Activated T-cell treated with anti-CD3 and anti-CD28 coated beads, Interleukin-2, amount 50 U/mL, for 24 hours (primary cell): Measurements from ENCODE around the gene MFAP3L.
A peak's percentile ranks its signal among the peaks of the same experiment; 100 is the strongest.

Experiments used
- DNase-seq: peaks from one replicate; pipeline ENCODE4 v3.0.0-alpha.2; 2020
- H3K27ac Mint-ChIP-seq: 2 replicates; pipeline ENCODE4 v1.8.0; 2020; ENCODE audit warnings: mild to moderate bottlenecking, mixed read lengths
- H3K27me3 Mint-ChIP-seq: 2 replicates; pipeline ENCODE4 v1.8.0; 2020; ENCODE audit warnings: mixed read lengths
- H3K36me3 Mint-ChIP-seq: 2 replicates; pipeline ENCODE4 v1.8.0; 2020; ENCODE audit warnings: low read depth, mixed read lengths
- H3K4me1 Mint-ChIP-seq: 2 replicates; pipeline ENCODE4 v1.8.0; 2020; ENCODE audit warnings: low read depth, mixed read lengths
- H3K4me3 Mint-ChIP-seq: 2 replicates; pipeline ENCODE4 v1.8.0; 2020; ENCODE audit warnings: mild to moderate bottlenecking, moderate library complexity, mixed read lengths
- H3K9me3 Mint-ChIP-seq: 2 replicates; pipeline ENCODE4 v1.8.0; 2020; ENCODE audit warnings: mixed read lengths

MFAP3L gene

DNA sequence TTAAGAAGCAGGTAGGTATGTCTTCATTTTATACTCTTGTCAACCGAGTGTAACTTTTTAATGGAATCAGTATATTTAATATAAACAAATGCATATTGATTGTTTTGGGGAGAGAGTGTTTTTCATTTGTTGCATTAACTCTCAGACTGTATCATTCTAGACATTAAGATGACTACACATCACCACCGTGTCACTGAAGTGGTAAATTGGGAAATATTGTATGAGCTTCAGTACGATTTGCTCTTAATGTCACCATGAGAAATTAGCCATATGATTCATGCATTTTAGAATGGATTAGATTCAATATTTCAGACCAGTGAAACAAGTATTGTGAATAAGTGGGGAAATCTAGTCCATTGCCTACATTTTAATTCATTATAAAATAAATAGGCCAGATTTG is 9.7 kb upstream of the MFAP3L start:
- Mint-ChIP-seq H3K27me3 (peaks cover 7% of the 10 kb centered on the region), H3K9me3 (no peaks in the 10 kb centered on the region), H3K36me3 (no peaks in the 10 kb centered on the region), H3K4me3 (no peak overlapping the region), H3K4me1 (no peaks in the 10 kb centered on the region), H3K27ac (no peak overlapping the region)
- no peak for DNase-seq

DNA sequence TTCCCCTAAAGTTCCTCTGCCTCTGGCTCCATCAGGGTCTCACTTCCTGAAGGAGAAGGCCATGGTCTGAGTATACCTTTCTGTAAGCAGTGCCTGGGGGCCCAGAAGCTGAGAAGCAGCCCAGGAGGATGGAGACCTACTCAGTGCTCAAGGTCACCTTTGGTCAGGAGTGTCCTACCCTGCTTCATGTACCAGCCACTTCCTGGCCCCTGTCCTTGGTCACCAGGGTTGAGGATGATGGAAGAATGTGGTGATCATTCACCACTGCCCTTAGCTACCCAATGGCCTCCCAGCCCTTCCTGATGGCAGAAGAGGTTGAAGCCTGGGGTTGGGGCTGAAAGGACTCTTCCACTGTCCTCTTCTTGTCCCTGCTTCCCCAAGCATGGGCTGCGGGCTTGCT is 9.0 kb upstream of the MFAP3L start:
- Mint-ChIP-seq H3K4me1 (no peaks in the 10 kb centered on the region), H3K27me3 (peaks cover 6% of the 10 kb centered on the region), H3K4me3 (no peak overlapping the region), H3K27ac (no peak overlapping the region), H3K9me3 (no peaks in the 10 kb centered on the region), H3K36me3 (no peaks in the 10 kb centered on the region)
- no peak for DNase-seq

DNA sequence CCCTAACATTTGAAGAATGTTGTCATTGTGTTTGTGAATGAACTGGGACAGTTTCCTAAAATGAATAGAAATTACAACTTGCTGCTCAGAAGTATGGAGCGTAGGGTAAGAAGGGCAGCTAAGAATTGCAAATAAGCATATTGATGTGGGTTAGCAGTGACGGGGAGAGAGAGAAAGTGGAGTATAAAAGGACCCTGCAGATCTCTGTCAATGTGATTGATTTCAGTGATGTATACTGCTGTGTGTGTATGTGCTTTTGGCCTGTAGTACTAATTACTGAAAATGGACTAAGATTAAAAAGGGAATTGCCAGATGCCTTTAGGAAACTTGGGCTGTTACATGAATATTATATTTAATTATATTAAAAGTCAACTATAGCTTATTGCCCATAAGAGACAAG is 7.8 kb upstream of the MFAP3L start:
- H3K36me3 Mint-ChIP-seq, result no peaks in the 10 kb centered on the region
- no peaks in the 10 kb centered on the region for H3K4me1 Mint-ChIP-seq
- no peak for DNase-seq
- no peak overlapping the region for H3K4me3 Mint-ChIP-seq
- H3K27me3 Mint-ChIP-seq, result peaks cover 13% of the 10 kb centered on the region
- H3K9me3 Mint-ChIP-seq, result no peaks in the 10 kb centered on the region
- H3K27ac Mint-ChIP-seq, result no peak overlapping the region

DNA sequence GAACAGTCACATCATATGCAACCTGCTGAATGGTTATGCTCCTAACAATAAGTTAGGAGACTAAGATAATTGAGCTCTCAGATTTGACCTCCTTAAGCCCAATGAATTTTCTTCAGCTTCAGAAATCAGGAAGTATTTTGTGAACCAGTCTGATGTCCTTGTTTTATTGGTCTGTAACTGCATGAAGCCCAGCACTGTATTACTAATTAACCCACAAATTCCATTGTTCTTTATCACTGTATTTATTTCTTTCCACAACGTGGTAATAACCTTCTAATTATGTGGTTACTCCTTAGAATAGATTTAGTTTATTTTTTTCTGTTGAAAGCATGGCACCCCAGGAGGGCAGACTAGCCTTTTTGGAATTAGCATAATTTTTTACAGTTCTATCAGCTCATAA is 3.9 kb upstream of the MFAP3L start:
- Mint-ChIP-seq H3K36me3 (peaks cover 4% of the 10 kb centered on the region), H3K4me3 (no peak overlapping the region), H3K27ac (no peak overlapping the region), H3K27me3 (peaks cover 37% of the 10 kb centered on the region), H3K4me1 (peaks cover 14% of the 10 kb centered on the region), H3K9me3 (peaks cover 6% of the 10 kb centered on the region)
- DNase-seq, result no peak

DNA sequence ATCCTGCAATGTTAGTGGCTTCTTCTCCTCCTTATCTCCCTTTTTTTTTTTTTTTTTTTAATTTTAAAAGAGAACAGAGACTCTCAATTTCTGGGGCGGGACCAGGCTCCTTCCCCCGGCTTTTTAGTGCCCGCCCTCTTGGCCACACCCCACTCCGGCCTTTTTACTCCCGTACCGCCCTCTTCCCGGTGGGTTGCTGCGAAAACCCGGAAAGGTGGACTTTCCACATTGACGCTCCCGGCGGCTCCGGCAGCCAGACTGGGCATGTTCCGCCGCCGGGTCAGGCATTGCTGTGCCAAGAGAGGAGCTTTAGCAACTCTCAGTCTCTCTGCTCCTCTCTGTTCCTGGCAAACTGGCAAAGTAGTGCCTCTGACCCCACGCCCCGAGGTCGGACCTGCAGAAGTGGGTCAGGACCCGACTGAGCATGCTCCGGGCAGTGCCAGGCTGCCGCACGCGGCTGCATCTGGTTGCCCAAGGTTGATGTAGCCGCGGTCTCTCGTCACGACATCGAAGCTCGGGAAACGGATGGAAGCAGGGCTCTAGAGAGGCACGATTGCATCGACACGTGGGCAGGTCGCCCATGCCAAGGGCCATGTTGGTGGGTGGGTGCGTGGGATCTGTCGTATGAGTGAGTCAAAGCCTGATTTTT is 1.1 kb upstream of the MFAP3L start:
- Mint-ChIP-seq H3K27me3 (peaks cover 40% of the 10 kb centered on the region), H3K4me3 (peak overlapping the region; percentile 81)

DNA sequence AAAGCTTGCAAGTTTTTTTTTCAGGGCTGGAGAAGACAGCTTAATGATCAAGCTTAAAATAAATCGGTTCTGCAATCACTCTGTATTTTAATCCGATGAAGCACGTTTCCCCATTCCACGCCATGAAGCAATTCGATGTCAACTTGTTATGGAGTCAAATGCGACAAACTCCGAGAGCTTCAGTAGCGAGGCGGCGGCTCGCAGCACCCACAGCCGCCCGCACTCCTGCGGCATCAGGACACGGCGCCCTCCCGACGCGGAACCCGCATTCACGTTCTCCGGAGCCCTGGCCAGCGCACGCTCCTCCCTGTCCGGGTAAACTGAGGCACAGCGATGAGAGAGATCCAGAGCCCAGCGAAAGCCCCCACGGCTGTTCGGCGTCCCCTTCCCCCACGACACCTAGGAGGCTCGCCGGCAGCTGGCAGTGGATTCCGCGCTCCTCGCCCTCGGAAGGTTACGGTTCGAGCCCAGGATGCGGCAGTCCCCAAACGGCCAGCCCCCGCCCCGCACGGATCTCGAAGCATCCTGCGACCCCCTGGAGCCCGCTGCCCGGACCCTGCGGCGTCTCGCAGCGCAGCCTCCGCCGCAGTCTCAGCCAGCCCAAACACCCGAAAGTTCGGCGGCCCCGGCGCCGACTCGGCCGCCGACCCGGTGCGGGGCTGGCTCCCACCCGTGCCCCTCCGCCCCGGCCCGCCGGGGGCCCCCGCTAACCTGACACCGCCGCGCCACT is 507 bp downstream of the MFAP3L start:
- Mint-ChIP-seq H3K27ac (no peak overlapping the region), H3K4me3 (peak overlapping the region; percentile 76), H3K4me1 (peaks cover 14% of the 10 kb centered on the region), H3K27me3 (peaks cover 34% of the 10 kb centered on the region), H3K9me3 (peaks cover 6% of the 10 kb centered on the region), H3K36me3 (peaks cover 4% of the 10 kb centered on the region)
- DNase-seq, result no peak

More for the DNA sequence above, 1.1 kb upstream of the MFAP3L start:
- peak overlapping the region; percentile 86 for H3K27ac Mint-ChIP-seq
- DNase-seq, result peak; percentile 95
- peaks cover 4% of the 10 kb centered on the region for H3K36me3 Mint-ChIP-seq
- H3K4me1 Mint-ChIP-seq, result peaks cover 14% of the 10 kb centered on the region
- H3K9me3 Mint-ChIP-seq, result peaks cover 6% of the 10 kb centered on the region

DNA sequence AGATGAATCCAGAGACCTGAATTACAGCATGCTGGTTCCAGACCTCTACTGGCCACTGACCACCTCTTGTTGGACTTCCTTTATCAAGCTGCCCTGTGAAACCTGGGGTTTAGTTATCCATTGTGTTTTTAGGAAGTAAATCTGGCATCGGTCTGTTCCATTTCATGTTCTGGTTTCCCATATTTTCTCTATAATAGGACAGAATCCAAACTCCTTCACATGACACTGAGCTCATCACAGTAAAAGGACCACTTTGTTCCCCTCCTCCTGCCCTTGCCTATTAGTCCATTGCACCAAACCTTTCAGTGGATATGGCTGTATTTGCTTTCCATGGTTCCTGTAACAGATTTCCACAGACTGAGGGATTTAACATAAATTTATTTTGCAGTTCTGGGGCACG is 4.0 kb downstream of the MFAP3L start:
- H3K9me3 Mint-ChIP-seq, result no peaks in the 10 kb centered on the region
- H3K4me3 Mint-ChIP-seq, result no peak overlapping the region
- peaks cover 5% of the 10 kb centered on the region for H3K4me1 Mint-ChIP-seq
- H3K36me3 Mint-ChIP-seq, result no peaks in the 10 kb centered on the region
- DNase-seq, result no peak
- H3K27ac Mint-ChIP-seq, result no peak overlapping the region
- peaks cover 10% of the 10 kb centered on the region for H3K27me3 Mint-ChIP-seq

DNA sequence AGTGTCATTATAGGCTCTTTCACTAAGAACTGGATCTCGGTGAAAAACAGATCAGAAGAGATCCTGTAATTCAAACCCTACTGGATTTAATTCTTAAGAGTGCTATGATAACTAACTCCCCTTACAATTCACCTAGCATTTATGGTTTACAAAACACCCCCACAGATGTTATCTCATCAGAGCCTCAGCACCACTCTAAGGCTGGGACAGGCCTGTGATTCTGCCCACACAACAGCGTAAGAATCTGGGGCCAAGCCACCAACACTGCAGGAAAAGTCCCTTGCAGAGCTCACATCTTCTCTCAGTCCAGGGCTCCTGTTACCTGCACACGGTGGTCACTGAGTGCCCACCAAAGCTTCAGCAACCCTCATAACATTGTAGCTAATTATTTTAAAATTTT is 8.9 kb downstream of the MFAP3L start:
- no peaks in the 10 kb centered on the region for H3K9me3 Mint-ChIP-seq
- no peaks in the 10 kb centered on the region for H3K36me3 Mint-ChIP-seq
- no peaks in the 10 kb centered on the region for H3K27me3 Mint-ChIP-seq
- no peak overlapping the region for H3K4me3 Mint-ChIP-seq
- H3K27ac Mint-ChIP-seq, result no peak overlapping the region
- H3K4me1 Mint-ChIP-seq, result no peaks in the 10 kb centered on the region
- DNase-seq, result no peak

DNA sequence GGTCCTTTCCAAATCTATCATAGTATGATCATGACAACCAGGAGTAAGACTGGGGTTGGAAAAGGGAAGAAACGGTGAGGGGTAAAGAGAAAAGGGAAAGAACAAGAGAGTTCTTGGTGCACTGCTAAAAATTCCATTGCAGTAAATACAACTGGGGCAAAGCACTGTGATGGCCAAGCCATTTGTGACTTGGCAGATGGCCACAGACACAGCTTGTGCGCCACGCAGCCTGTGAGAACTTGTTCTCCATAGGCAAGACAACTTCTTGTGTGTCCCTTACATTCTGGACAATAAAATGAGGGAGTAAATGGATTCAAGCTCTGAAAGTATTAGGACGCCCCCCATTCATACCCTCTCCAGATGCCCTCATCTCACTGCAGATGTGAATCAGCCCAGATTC is 10.9 kb downstream of the MFAP3L start:
- H3K36me3 Mint-ChIP-seq, result no peaks in the 10 kb centered on the region
- H3K27ac Mint-ChIP-seq, result no peak overlapping the region
- H3K9me3 Mint-ChIP-seq, result no peaks in the 10 kb centered on the region
- H3K27me3 Mint-ChIP-seq, result peaks cover 2% of the 10 kb centered on the region
- no peak for DNase-seq
- no peaks in the 10 kb centered on the region for H3K4me1 Mint-ChIP-seq
- H3K4me3 Mint-ChIP-seq, result no peak overlapping the region

DNA sequence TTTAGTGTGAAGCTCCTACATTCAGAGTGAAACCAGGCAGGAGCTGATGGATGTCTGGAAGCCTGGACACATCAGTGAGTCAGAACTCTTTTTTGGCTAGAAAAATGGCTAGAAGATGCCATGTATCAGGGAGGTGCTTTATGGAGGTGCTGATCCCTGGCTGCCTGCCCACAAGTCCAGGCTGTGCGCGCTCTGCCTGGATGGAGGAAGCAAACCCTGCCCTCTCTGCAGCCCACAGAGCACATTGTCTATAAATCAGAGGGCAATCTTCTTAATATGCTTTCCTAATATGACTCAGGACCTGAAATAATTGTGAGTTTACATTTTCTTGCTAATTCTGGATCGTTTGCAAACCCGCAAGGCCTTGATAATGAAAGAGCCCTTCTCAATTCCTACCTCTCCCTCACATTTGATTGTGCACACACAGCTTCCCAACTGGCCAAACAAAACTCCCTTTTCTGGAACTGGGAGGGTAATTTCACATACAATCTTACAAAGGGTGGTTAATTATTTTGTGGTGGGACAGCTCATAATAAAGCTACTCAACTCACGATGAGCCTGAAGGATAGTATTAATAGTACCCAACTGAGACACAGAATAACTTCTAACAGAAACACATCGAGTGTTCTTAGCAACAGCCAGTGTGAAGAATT is 11.7 kb downstream of the MFAP3L start:
- Mint-ChIP-seq H3K9me3 (no peaks in the 10 kb centered on the region), H3K4me1 (no peaks in the 10 kb centered on the region), H3K36me3 (no peaks in the 10 kb centered on the region), H3K4me3 (no peak overlapping the region), H3K27me3 (peaks cover 4% of the 10 kb centered on the region), H3K27ac (no peak overlapping the region)
- no peak for DNase-seq

DNA sequence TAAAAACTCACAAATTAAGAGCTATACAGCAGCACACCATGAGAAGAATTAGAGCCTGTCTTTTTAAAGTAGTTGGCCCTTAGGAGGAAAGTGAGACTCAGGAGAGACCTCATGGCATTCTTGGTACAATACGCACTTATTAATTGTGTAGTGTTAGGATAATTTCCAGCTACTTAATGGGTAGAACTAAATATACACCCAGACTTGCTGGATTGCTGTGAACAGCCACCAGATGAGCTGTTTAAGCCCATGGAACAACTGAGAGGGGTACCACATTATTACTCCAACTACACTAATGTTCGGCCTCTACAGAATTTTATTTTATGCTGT is 13.6 kb downstream of the MFAP3L start:
- Mint-ChIP-seq H3K4me1 (peaks cover 6% of the 10 kb centered on the region), H3K27me3 (peaks cover 17% of the 10 kb centered on the region), H3K9me3 (no peaks in the 10 kb centered on the region), H3K4me3 (no peak overlapping the region), H3K27ac (no peak overlapping the region), H3K36me3 (no peaks in the 10 kb centered on the region)
- no peak for DNase-seq

DNA sequence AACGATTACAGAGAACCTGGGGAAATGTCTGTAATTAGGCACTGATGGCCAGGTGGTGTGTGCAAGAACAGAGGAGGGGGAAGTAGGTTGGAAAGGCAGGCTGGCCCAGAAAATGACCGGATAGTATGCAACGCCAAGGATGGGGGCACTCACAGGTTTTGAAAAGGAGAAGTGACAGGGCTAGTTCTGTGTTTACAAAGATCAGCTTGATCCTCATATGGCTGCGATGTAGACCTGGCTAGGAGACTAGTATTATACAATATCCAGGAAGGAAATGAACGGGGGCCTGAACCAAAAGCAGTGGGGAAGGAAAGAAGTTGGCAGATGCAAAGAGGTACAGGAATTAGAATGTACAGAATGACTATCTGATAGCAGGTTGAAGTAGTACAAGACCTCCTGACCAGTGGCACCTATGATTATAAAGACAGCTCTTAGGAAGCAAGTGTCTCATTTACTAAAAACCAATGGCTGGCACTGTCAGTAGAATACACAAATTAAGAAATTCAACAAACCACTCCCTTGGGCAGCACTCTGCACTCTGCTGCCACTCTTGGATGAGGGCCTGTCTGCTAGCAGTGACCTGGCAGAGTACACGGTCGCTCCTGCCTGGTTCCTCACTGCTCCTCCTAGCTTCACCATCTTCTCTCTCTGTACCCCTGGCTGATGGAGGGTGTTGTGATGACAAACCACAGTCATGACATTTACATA is 14.1 kb downstream of the MFAP3L start:
- H3K27ac Mint-ChIP-seq, result no peak overlapping the region
- H3K9me3 Mint-ChIP-seq, result no peaks in the 10 kb centered on the region
- no peak overlapping the region for H3K4me3 Mint-ChIP-seq
- DNase-seq, result no peak
- no peaks in the 10 kb centered on the region for H3K36me3 Mint-ChIP-seq
- peaks cover 18% of the 10 kb centered on the region for H3K27me3 Mint-ChIP-seq
- H3K4me1 Mint-ChIP-seq, result peaks cover 6% of the 10 kb centered on the region

DNA sequence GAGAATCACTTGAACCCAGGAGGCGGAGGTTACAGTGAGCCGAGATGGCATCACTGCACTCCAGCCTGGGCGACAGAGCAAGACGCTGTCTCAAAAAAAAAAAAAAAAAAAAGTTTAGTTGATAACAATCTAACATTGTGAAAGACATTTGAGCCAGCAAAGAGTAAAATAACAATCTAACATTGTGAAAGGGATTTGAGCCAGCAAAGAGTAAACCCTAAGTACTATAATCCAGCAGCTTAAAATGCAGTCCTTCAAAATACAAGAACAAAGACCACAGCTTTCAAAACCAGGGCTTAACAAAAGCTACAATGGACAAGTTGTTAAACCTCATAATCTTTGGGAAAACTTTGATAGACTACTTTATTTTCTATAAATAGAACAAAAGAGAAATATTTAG is 16.9 kb downstream of the MFAP3L start:
- Mint-ChIP-seq H3K9me3 (no peaks in the 10 kb centered on the region), H3K4me1 (peaks cover 6% of the 10 kb centered on the region), H3K27me3 (peaks cover 18% of the 10 kb centered on the region)

DNA sequence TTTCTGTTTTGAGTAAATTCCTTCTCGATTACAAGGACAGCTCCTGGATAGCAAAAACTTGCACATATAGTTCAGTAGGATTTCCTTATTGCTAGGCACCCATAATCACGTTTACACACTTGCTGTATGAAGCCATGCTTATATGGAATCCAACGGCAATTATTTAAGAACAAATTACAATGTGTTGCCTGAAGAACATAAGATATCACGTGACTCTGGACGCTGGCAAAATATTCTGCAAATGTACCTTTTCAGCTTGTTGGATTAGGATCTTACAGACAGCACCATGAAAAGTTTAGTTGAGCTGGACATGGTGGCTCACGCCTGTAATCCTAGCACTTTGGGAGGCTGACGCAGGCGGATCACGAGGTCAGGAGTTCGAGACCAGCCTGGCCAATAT is 17.4 kb downstream of the MFAP3L start:
- no peaks in the 10 kb centered on the region for H3K36me3 Mint-ChIP-seq
- DNase-seq, result no peak

More for the DNA sequence above, 16.9 kb downstream of the MFAP3L start:
- no peaks in the 10 kb centered on the region for H3K36me3 Mint-ChIP-seq
- no peak for DNase-seq
- H3K4me3 Mint-ChIP-seq, result no peak overlapping the region
- H3K27ac Mint-ChIP-seq, result no peak overlapping the region

DNA sequence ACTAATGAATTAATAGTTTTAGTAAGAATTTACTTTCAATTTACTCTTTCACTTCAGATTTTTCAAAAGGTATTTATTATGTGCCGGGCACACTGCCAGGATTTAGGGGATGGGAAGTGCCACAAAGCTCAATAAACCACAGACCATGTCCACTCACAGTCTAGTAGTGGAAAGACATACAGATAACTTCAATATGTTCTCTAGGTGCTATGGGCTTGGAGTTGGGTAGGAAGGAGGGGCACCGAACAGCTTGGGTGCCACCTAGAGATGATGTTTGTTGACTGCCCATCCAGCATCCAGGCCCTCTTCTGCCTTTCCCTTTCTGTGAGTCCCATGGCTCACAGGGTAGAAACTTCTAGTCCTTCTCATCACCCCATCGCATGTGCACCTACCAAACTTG is 17.8 kb downstream of the MFAP3L start:
- no peaks in the 10 kb centered on the region for H3K36me3 Mint-ChIP-seq
- no peak overlapping the region for H3K27ac Mint-ChIP-seq
- H3K9me3 Mint-ChIP-seq, result no peaks in the 10 kb centered on the region
- DNase-seq, result no peak
- peaks cover 6% of the 10 kb centered on the region for H3K4me1 Mint-ChIP-seq
- H3K27me3 Mint-ChIP-seq, result peaks cover 18% of the 10 kb centered on the region
- H3K4me3 Mint-ChIP-seq, result no peak overlapping the region

More for the DNA sequence above, 17.4 kb downstream of the MFAP3L start:
- Mint-ChIP-seq H3K4me3 (no peak overlapping the region), H3K9me3 (no peaks in the 10 kb centered on the region), H3K27me3 (peaks cover 18% of the 10 kb centered on the region), H3K4me1 (peaks cover 6% of the 10 kb centered on the region), H3K27ac (no peak overlapping the region)
